PC-3 (cell line): ENCODE data around the gene PRAMEF12. TPM values are rescaled to one million over a fixed set of nuclear protein-coding genes. Genes with fewer than 3 reads are reported as not detected.
A peak's percentile ranks its signal among the peaks of the same experiment; 100 is the strongest.

ENCODE experiments used
- ATAC-seq: fragments of 200-7000 bp; cut with Tn5 transposase; 2 replicates; pipeline ENCODE4 v1.9.1; 2020; ENCODE audit warnings: mild to moderate bottlenecking, moderate library complexity
- BruUV-seq: library from RNA; stranded (reverse); fragments of 400-500 nt; replicated peaks from 2 replicates; lab custom pipeline; 2021; lab: Mats Ljungman, UMichigan
- CTCF ChIA-PET: fragments of 300-600 bp; sonication (Branson Sonifier 250); formaldehyde crosslinking; loops from one replicate; lab custom pipeline; 2022; ENCODE audit warnings: antibody characterized with exemption; lab: Charles Lee
- POLR2A ChIA-PET: fragments of 300-600 bp; sonication (Branson Sonifier 250); formaldehyde crosslinking; loops from one replicate; lab custom pipeline; 2022; ENCODE audit warnings: antibody characterized with exemption; ENCODE audit not compliant: unreplicated experiment; lab: Charles Lee
- DNase-seq: peaks from one replicate; pipeline ENCODE4 v3.0.0-alpha.2; 2015
- H2AFZ ChIP-seq: fragments of 300-600 bp; sonication (generic); 2 replicates; pipeline ENCODE4 v1.6.0; 2016; ENCODE audit warnings: antibody characterized with exemption, low read length
- H3F3A ChIP-seq: fragments of 300-600 bp; sonication (generic); one replicate; pipeline ENCODE4 v1.6.0; 2017; ENCODE audit warnings: antibody characterized with exemption, low read length, control low read depth, mild to moderate bottlenecking; ENCODE audit not compliant: unreplicated experiment
- H3K27ac ChIP-seq: fragments of 300-600 bp; sonication (generic); 2 replicates; pipeline ENCODE4 v1.5.1; 2016; ENCODE audit warnings: mild to moderate bottlenecking, low read length
- H3K27me3 ChIP-seq: fragments of 300-600 bp; sonication (generic); 2 replicates; pipeline ENCODE4 v1.6.1; 2016; ENCODE audit warnings: low read length, mixed read lengths
- H3K36me3 ChIP-seq: fragments of 300-600 bp; sonication (generic); 2 replicates; pipeline ENCODE4 v1.6.1; 2016; ENCODE audit warnings: low read depth, mixed run types, low read length, mixed read lengths
- H3K4me1 ChIP-seq: fragments of 300-600 bp; sonication (generic); 2 replicates; pipeline ENCODE4 v1.5.1; 2016; ENCODE audit warnings: low read length; ENCODE audit not compliant: insufficient read depth
- H3K4me2 ChIP-seq: fragments of 300-600 bp; sonication (generic); 2 replicates; pipeline ENCODE4 v1.6.0; 2016; ENCODE audit warnings: low read length
- H3K4me3 ChIP-seq: fragments of 300-600 bp; sonication (generic); 2 replicates; pipeline ENCODE4 v1.5.1; 2016; ENCODE audit warnings: mild to moderate bottlenecking, low read length, mixed read lengths
- H3K79me2 ChIP-seq: fragments of 300-600 bp; sonication (generic); 2 replicates; pipeline ENCODE4 v1.6.1; 2017; ENCODE audit warnings: low read length, mixed read lengths
- H3K9ac ChIP-seq: fragments of 300-600 bp; sonication (generic); 2 replicates; pipeline ENCODE4 v1.6.0; 2016; ENCODE audit warnings: mild to moderate bottlenecking, low read length
- H3K9me2 ChIP-seq: fragments of 300-600 bp; sonication (generic); replicated peaks from 2 replicates; pipeline ENCODE4 v1.6.1; 2016; ENCODE audit warnings: mixed run types, low read length, mixed read lengths
- H3K9me3 ChIP-seq: fragments of 300-600 bp; sonication (generic); 2 replicates; pipeline ENCODE4 v1.6.1; 2016; ENCODE audit warnings: low read length, mixed read lengths
- H4K20me1 ChIP-seq: fragments of 300-600 bp; sonication (generic); 2 replicates; pipeline ENCODE4 v1.6.1; 2016; ENCODE audit warnings: low read length, mixed read lengths
- CTCF ChIP-seq: fragments of 300-600 bp; sonication (generic); conservative IDR thresholded peaks from 2 replicates; pipeline ENCODE4 v1.5.1; 2017; ENCODE audit warnings: antibody characterized with exemption, low read depth, mild to moderate bottlenecking, low read length
- EZH2 ChIP-seq: fragments of 300-600 bp; sonication (generic); IDR thresholded peaks from one replicate; pipeline ENCODE4 v1.6.1; 2017; ENCODE audit warnings: antibody characterized with exemption, mild to moderate bottlenecking, low read length; ENCODE audit not compliant: unreplicated experiment
- EZH2phosphoT487 ChIP-seq: fragments of 300-600 bp; sonication (generic); IDR thresholded peaks from 2 replicates; pipeline ENCODE4 v1.6.1; 2018; ENCODE audit warnings: mild to moderate bottlenecking, antibody characterized with exemption, low read length, borderline replicate concordance
- intact Hi-C: fragments of 100-400 bp; cut with micrococcal nuclease; formaldehyde crosslinking; loops from 2 replicates; pipeline ENCODE4 v1.9.0; 2023
- total RNA-seq: library from RNA; depleted of rRNA; stranded (reverse); fragments of >200 nt; gene quantifications from 2 replicates; pipeline ENCODE4 v1.2.3, GENCODE V29; 2014

The PRAMEF12 gene
- total RNA-seq, 1 experiment from 2014 or later: not detected

GRCh38 chr1:12756768-12757413 is 16.6 kb upstream of the PRAMEF12 start:
- intact Hi-C loops: no loop called here
- no TSS peak for BruUV-seq
- H3K27me3 ChIP-seq: peaks cover 79% of the 10 kb centered on the region

GRCh38 chr1:12757836-12758235 is 15.7 kb upstream of the PRAMEF12 start:
- Histone ChIP-seq H4K20me1 (no peaks in the 10 kb centered on the region), H3K4me1 (no peaks in the 10 kb centered on the region), H3K27me3 (peaks cover 72% of the 10 kb centered on the region), H3K4me2 (no peak overlapping the region), H3K9me3 (no peaks in the 10 kb centered on the region), H3K27ac (no peak overlapping the region), H3K79me2 (no peaks in the 10 kb centered on the region), H2AFZ (no peak overlapping the region), H3K9ac (no peak overlapping the region), H3K9me2 (no peaks in the 10 kb centered on the region), H3K4me3 (no peak overlapping the region), H3F3A (no peaks in the 10 kb centered on the region), H3K36me3 (no peaks in the 10 kb centered on the region)
- ATAC-seq (no peak), DNase-seq (no peak)
- ChIA-PET CTCF (no interaction called here), POLR2A (no interaction called here)
- intact Hi-C loops: no loop called here
- no TSS peak for BruUV-seq
- TF ChIP-seq EZH2phosphoT487 (no peak), EZH2 (no peak), CTCF (no peak)

More at GRCh38 chr1:12756768-12757413, 16.6 kb upstream of the PRAMEF12 start:
- ATAC-seq (no peak), DNase-seq (no peak)
- Histone ChIP-seq H3F3A (no peaks in the 10 kb centered on the region), H4K20me1 (no peaks in the 10 kb centered on the region), H3K9me2 (no peaks in the 10 kb centered on the region), H3K9ac (no peak overlapping the region), H3K36me3 (no peaks in the 10 kb centered on the region), H3K27ac (no peak overlapping the region), H3K79me2 (no peaks in the 10 kb centered on the region), H3K4me2 (no peak overlapping the region), H3K9me3 (no peaks in the 10 kb centered on the region), H2AFZ (no peak overlapping the region), H3K4me3 (no peak overlapping the region), H3K4me1 (no peaks in the 10 kb centered on the region)
- no peak for TF ChIP-seq CTCF
- no peak for TF ChIP-seq EZH2
- no peak for TF ChIP-seq EZH2phosphoT487
- ChIA-PET POLR2A (no interaction called here), CTCF (no interaction called here)

- H3K79me2 ChIP-seq: no peaks in the 10 kb centered on the region
- ATAC-seq (no peak), DNase-seq (no peak)
- H3K4me2 ChIP-seq: no peak overlapping the region
- H4K20me1 ChIP-seq: no peaks in the 10 kb centered on the region
- H3K9me2 ChIP-seq: no peaks in the 10 kb centered on the region
- no peak overlapping the region for H3K27ac ChIP-seq
- CTCF ChIA-PET: no interaction called here
- H2AFZ ChIP-seq: no peak overlapping the region
- no peaks in the 10 kb centered on the region for H3F3A ChIP-seq
- peaks cover 60% of the 10 kb centered on the region for H3K27me3 ChIP-seq
- POLR2A ChIA-PET: no interaction called here
- H3K9ac ChIP-seq: no peak overlapping the region
- no TSS peak for BruUV-seq
- H3K36me3 ChIP-seq: no peaks in the 10 kb centered on the region
- intact Hi-C loops: no loop called here
- H3K9me3 ChIP-seq: no peaks in the 10 kb centered on the region
- no peak for TF ChIP-seq EZH2phosphoT487
- TF ChIP-seq CTCF: peak; percentile 38
- H3K4me3 ChIP-seq: no peak overlapping the region
- no peaks in the 10 kb centered on the region for H3K4me1 ChIP-seq
Measured at GRCh38 chr1:12760256-12760795, 13.2 kb upstream of the PRAMEF12 start.
